M059J (cell line): Measurements from ENCODE around the gene PCDH12. TPM values are rescaled to one million over a fixed set of nuclear protein-coding genes. Genes with fewer than 3 reads are reported as not detected.
"Not testable (repeated sequence)": the region's sequence is repeated elsewhere in the genome, so short reads cannot be mapped to it uniquely, and the experiment has no call there.

Experiments used
- DNase-seq: peaks from one replicate; pipeline ENCODE4 v3.0.0-alpha.2; 2012; ENCODE audit warnings: low read depth
- total RNA-seq: library from RNA; depleted of rRNA; stranded (reverse); fragments of >200 nt; shearing (Covaris generic); gene quantifications from 2 replicates; pipeline ENCODE4 v1.2.3, GENCODE V29; 2014

Gene PCDH12
- total RNA-seq, 1 experiment from 2014 or later = not detected

DNA sequence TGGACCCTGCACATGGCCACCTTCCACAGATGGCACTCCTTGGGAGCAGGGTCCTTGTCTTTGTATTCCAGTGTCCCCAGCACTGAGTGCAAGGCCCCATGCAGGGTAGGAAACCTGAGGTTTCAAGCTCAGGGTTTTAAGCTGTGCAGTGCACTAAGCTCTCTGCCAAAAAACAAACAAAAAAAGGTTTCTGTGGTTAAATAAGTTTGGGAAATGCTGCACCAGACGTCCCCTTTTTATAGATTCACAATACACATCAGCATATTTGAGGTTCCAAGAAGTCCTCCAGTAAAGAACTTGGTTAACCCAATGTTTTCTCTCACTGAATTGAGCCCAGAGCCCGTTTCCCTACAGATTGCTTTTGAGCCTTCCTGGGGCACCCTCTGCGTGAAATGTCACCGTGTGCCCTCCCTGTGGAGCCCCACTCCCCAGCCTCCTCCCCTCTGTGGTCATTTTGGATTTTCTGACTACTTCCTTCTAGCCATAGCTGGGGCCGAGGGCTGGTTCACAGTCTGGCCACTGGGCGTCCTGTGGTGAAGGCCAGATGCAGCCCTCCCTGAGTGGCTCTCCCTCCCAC lies 17.2 kb downstream of the PCDH12 start:
- peak; percentile 70 for DNase-seq

DNA sequence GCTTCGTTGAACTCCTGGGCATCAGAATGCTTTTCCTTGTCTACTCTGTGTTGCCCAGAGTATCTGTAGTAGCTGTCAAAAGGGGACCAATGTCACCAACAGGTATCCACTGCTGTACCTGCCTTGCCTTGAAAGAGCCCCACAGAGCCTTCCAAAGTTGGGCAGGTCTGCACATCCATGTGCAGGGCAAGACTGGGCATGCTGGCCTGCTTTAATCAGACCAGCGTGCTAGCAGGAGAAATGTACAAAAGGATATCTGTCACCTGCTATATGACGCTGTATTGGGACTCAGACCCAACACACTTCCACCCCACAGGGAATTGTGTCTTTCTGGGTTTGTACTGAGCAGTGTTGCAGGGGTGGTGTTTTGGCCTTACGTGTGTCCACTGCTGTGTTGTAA lies 22.5 kb downstream of the PCDH12 start:
- DNase-seq = no peak

DNA sequence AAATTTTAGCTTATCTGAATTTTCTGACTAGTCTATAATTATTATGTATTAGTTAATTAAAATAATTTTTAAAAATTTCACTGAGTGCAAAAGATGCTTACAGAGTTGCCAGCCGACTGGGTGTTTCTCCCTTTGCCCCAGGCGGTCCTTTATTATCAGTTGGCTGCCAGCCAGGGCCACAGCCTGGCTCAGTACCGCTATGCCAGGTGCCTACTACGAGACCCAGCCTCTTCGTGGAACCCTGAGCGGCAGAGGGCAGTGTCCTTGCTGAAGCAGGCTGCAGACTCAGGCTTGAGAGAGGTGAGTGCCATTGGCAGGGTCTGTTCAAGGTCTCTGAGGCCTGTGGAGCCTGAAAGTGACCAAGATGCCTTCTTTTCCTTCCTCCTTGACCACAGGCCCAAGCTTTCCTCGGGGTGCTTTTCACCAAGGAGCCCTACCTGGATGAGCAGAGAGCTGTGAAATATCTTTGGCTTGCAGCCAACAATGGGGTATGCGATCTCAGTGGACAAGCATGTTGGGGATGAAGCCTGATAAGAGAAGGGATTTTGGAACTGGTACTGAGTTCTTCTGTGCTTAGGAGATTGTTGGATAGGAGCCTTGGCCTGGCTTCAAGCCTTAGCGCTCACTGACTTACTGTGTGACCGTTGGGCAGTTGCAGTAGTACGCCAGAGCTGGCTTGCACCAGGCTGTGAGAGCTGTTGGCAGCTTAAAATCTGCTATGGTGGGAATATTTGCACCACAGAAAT lies 23.7 kb downstream of the PCDH12 start:
- DNase-seq = no peak

DNA sequence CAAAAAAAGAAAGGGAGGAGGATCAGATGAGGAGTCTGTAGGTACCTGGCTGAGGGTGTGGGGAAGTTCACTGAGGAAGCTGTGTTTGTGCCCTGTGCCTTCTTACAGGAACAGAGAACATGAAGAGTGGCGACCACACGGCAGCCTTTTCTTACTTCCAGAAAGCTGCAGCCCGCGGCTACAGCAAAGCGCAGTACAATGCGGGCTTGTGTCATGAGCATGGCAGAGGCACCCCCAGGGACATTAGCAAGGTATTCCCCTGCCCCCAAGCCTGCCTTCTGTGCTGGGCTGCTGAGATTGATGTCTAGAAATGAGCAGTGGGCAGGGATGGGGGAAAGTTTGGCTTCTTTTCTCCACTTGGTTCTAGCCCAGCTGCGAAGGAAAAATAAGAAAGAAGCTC lies 24.9 kb downstream of the PCDH12 start:
- no peak for DNase-seq

DNA sequence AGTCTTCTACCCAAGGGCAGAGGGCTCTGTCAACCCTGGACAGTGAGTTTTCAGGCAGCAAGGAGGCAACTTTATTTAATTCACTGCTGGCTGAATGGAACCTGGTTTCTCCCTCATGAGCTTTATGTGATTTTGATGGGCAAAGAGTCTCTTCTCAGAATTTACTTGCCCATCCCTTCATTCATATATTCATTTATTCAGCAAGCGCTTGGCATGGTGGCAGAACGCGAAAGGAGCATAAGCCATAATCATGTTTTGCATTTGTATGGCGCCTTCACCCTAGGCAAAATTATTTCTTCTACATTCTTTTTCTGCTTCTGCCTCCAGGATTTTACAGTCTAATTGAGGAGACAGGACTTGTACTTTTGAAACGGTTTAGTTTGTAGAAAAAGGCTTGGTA lies 26.3 kb downstream of the PCDH12 start:
- DNase-seq = no peak

DNA sequence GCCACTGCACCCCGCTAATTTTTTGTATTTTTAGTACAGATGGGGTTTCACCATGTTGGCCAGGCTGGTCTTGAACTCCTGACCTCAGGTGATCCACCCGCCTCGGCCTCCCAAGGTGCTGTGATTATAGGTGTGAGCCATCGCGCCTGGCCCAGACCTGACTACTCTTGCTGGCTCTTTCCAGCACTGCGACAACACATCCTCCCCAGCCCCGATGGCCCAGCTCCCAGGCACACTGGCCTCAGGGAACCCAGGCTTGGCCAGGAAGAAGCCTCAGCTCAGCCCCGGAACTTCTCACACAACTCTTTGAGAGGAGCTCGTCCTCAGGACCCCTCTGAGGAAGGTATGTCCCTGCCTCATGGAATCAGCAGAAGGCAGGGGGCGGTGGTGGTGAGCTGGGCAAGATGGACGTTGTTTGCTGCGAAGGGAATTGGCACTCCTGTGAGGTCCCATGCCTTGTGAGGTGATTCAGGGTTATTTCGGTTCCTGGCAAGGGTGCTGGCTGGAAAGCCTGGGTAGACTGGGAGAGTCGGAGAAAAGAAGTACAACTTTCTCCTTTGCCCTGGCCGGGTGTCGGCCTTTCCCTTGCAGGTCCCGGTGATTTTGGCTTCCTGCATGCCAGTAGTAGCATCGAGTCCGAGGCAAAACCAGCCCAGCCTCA lies 28.5 kb downstream of the PCDH12 start:
- no peak for DNase-seq

DNA sequence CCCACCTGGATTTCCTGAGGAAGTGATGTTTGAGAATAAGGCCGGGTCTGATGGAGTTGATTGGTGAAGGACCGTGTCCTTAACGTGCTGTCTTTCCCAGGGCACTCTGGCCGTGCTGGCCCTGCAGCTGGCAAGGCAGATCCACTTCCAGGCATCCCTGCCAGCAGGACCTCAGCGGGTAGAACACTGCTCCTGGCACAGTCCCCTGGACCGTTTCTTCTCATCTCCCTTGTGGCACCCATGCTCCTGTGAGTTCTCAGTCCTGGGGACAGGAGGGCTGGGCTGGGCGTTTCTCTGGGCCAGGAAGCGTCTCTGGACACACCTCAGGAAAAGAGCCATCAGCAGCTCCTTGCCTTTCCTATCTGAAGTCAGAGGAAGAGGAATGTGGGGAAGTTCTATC lies 30.0 kb downstream of the PCDH12 start:
- no peak for DNase-seq

DNA sequence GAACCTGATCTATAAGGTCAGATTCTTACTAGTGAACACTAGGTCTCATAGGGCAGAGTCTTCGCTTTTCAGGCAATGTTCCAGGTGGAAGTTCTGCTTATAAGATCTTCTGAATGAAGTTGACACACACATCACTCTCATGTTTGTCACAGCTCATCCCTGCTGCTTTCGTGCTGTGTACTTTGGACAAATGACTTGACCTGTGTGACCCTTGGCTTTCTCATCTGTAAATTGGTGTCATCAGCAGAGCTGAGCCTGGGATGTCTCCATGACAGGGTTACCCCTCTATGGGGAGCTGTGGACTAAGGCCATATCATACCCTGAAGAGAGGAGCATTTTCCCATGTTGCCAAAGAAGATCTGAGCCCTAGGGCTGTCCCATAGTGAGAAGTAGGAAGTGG lies 31.6 kb downstream of the PCDH12 start:
- no peak for DNase-seq

DNA sequence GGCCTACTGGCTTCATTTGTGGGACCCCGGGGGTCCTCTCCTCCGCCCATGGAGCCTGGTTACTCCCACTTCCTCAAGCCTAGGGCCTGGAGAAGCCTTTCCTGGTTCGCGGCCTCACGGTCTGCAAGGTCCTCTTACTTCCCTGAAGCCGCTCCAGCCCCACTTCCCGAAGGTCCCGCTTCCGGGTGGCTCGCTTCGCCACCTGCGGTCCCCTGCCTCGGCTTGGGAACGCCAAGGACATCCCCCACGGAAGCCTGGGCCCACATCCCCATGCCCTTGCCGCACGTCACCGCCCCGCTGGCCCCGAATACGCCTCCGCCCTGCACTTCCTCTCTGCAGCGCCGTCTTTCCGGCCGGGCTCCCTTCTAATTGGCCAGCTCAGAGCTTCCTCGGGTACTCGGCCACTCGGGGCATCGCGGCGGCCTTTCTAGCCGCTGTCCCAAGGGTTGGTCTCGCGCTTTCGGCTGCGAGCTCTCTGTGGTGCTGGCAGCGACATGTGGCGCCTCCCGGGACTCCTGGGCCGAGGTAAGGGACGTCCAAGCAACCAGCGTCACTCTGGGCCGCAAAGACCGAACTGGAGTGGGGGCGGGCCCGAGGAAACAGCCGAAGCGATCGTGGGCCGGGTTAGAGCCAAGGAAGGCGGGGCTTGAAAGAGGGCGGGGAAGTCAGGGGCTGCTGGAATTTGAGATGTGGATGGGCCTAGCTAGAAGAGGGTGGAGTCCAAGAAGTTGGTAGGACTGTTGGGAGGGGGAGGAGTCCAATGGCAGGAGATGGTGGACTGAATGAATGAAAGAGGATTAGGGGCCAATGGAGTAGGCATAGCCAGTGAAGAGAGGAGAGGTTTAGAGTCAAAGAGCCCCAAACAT lies 34.3 kb downstream of the PCDH12 start, which contains the start of gene DELE1:
TSS of gene DELE1 (plus strand) at position 424 of the 866 bp plus-strand sequence. CDS start at position 495, 71 bp downstream.
- peak; percentile 91 for DNase-seq

DNA sequence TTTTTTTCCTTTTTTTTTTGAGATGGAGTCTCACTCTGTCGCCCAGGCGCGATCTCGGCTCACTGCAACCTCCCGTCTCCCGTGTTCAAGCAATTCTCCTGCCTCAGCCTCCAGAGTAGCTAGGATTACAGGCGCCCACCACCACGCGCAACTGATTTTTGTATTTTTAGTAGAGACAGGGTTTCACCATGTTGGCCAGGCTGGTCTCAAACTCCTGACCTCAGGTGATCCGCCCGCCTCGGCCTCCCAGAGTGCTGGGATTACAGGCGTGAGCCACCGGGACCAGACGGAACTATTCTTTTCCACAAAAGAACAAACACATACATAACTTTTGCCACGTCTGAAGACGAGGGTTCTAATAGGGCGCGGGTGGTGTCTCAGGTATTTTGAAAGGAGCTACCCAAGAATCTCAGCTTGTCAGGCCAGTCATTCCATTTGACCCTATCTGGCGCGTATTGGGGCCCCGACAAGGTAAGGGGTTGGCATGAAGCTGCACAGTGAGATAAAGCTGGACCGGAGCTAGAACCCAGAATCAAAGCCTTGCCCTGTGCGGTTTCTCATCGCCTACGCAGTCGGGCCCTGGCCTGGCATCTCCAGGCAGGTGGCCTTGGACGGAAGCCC lies 35.1 kb downstream of the PCDH12 start:
- not testable (repeated sequence) for DNase-seq

DNA sequence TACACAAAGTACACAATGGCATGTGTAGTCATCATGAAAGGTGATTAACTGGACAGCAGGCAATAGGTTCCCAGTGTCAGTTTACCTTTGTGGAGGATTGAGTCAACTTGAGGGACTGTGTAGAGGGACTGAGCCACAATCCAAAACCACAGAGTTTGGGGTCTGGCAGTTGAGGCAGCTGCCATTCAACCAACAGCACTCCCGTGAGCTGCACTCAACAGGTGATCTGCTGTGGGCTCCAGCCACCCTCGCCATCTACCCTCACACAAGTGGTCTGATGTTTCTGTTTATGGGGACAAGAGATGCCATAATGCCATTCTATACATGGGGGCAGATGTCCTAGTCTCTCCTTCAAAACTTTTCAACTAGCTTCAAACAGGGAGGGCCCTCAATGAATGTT lies 37.2 kb downstream of the PCDH12 start:
- DNase-seq = no peak

DNA sequence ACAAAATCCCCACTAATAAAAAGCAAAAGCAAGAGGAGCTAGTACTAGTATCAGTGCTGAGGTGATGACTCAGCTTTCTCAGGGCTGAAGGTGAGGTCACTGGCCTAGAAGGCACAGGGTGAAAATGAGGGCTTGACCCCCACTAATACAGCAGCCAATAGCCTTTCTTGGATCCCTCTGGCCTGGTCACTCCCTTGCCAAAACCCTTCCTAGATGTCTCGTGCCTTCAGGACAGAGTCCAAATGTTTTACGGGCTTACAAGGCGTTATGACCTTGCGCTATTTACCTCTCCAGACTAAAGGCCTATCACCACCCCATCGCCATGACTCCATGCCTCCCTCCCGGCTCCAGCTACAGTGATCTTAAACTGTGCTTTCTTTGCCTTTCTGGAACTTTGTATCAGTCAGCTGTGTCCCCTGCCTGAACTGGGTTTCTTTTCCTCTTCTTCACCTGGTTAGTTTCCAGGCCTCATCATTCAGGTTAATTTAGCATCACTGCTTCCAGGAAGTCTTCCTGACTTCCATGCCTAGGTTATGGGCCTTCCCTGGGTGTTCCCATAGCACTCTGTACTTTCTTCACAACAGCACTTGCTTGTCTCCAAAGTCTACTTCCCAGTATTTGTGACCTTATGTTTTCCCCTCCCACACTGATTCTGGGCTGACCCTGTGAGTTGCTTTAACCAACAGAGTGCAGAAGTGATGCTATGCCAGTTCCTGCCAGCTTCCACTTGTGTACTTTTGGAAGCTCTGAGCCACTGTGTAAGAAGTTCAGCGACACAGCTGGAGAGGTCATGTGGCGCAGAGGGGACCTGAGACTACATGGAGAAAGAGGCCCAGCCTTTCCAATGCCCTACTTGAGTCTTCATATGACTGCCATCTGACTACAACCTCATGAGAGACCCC lies 38.5 kb downstream of the PCDH12 start:
- DNase-seq = no peak

DNA sequence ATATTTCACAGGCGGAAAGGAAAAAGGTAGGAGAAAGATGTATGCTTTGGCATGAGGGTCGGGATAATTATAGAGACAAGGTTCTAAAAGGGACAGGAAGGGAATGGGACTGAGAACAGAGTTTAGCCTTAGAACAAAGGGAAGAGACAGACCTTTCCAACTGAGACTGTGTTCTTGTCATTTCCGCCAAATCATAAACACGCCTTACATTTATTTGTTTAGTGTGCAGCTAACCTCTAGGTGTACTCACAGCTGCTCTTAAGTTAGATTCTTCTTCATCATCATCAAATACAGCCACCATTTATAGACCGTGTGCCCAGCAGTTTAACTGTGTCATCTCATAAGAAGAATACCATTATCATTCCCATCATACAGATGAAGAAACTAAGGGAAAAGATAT lies 40.2 kb downstream of the PCDH12 start:
- no peak for DNase-seq

DNA sequence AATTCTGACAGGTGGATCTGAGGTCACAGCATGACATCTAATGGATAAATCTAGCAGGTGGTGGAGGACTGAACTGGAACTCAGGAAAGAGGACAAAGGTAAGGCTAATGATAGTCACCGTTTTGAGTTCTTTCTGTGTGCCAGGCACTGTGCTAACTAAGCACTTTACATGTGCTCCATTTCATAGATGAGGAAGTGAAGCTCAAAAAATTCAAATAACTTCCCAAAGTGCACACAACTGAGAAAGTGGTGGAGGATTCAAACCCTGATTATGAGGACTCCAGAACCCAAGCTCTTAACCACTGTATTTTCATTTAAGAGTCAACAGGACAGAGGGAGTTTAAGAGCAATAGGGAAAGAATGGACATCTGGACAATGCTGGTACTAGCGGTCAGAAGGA lies 41.5 kb downstream of the PCDH12 start:
- no peak for DNase-seq

DNA sequence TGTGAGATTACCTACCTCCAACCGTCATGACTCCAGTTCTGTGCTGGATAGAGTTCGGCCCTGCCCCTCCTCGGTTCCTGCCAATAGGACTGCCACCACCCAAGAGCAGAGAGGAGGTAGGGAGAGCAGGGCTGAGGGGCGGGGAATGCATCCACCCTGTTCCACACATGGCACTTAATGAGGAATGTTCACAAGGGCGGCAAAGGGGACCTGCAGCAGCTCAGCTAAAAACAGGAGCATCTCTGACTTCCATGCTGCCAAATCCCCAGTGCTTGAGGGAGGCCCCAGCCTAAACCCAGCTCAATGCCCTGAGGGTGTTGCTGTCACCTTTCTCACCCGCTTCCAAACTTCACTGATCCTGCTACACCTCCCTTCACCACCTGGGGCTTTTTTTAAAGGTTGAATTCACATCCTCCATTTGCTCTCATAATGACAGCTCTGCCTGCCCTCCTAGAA lies 42.1 kb downstream of the PCDH12 start:
- DNase-seq = no peak

DNA sequence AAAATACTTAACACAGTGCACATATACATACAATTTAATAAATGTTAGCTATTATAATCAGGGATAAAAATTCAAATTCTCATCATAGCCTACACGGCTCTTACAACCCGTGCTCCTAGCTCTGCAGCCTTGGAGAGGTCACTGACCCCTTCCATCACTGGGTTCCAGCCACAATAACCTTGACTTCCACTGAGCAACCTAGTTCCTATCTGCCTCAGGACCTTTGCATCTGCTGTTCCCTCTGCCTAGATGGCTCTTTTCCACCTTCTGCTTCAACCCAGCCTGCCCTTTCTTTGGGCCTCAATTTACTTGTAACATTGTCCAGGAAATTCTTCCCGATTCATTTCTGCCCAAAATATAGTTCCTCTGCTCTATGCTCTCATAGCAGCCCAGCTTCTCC lies 43.2 kb downstream of the PCDH12 start:
- no peak for DNase-seq

DNA sequence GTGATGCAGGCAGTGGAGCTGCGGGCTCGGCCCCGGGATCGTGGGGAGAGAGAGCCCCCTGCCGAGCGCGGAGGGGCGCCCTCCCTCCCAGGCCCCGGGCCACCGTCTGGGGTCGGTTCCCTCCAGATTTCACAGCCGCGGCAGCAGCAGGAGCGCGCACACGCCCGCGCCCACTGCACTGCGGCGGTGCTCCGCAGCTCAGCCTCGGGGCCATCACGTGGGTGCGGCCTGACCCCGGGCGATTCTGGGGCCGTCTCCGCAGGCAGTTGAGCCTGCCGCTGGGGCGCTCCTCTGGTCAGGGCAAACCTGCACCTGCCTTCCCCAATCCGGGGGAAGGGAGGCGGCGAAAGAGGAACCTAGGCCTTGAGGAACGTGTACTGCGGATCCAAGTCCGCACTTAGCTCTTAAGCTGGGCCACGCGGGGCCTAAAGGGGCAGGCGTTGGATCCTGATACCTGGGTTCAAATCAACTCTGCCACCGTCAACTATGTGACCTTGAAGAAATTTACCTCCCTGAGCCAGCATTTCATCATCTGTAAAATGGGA lies 43.7 kb downstream of the PCDH12 start:
- no peak for DNase-seq

DNA sequence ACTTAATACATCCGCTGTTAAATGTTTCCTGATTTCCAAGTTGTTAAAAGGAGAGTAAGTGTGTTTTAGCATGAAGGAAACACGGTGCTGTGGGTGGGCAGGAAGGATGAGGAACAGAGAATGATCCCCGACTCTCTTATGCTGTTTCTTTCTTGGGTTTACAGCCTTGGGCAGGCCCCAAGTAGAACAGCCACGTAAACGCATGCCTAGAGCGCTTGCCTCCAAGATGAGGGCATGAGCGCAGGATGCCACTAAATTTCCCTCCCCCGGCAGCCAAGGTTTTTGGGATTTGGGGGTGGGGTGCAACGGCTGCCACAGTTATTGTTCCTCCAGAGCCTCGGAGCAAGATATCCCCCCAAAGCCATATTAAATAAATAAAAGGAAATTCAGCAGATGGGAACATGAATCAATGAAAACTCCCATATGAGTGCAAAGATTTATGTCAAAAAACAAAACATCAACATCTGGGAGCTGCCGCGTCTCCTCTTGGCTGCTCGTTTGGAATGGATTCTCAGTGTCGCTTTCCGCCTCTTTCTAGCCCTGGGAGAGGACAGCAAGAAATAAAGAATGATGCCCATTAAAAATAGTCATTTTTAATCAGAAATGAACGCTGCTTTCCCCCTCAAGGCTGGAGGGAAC lies 44.3 kb downstream of the PCDH12 start:
- DNase-seq = no peak

DNA sequence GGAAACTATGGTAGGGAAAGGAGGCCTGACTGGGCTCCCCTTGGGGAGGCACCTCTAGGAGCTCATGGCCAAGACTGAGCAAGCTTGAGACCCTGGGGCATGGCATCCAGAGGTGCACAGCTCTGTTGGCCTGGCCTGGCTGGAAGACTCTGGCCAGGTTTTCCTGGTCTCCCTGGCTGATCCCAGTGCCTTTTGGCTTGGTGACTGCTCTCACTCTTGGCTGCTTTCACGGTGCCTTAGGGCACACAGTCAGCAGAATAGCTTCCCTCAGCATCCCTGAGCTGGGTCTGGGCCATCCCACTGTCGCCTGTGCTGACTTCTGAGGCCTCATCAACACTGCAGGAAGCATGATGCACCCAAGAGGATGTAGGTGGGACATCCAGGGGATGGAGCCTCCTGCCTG lies 47.7 kb downstream of the PCDH12 start:
- DNase-seq = peak; percentile 98

DNA sequence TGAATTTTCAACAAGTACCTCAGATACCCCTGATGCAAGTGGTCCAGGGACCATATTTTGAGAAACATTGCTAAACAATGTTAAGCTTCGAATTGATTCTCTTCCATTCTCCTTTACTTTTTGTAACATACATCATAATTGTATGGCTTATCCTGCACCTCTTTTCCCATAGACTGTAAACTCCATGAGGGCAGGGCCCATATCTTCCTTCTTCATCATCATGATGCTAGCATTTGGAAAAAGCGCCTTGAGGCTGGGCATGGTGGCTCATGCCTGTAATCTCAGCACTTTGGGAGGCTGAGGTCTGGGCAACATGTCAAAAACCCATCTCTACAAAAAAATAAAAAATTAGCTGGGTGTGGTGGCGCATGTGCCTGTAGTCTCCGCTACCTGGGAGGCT lies 48.8 kb downstream of the PCDH12 start:
- no peak for DNase-seq
